Mesodermal cell (in vitro differentiated cells): ENCODE measurements around the gene EFCAB7.

Source experiments
- H3K27ac ChIP-seq: 2 replicates; pipeline ENCODE4 v1.7.0; 2013; ENCODE audit warnings: mild to moderate bottlenecking, low read depth, low read length, moderate library complexity; ENCODE audit not compliant: severe bottlenecking
- H3K36me3 ChIP-seq: 2 replicates; pipeline ENCODE4 v1.7.1; 2013; ENCODE audit warnings: mild to moderate bottlenecking, low read length, moderate library complexity; ENCODE audit not compliant: control insufficient read depth, insufficient read depth
- H3K4me1 ChIP-seq: one replicate; pipeline ENCODE4 v1.7.1; 2013; ENCODE audit warnings: mild to moderate bottlenecking, low read length; ENCODE audit not compliant: insufficient read depth, control insufficient read depth, poor library complexity, severe bottlenecking
- H3K4me3 ChIP-seq: 2 replicates; pipeline ENCODE4 v1.7.0; 2013; ENCODE audit warnings: low read length, control low read depth, mild to moderate bottlenecking; ENCODE audit not compliant: insufficient read depth, poor library complexity, severe bottlenecking; ENCODE audit errors: extremely low read depth
- H3K9me3 ChIP-seq: 2 replicates; pipeline ENCODE4 v1.7.1; 2013; ENCODE audit warnings: mild to moderate bottlenecking, low read length, moderate library complexity; ENCODE audit not compliant: control insufficient read depth
- WGBS, 2 experiments: methylation state at CpG; one replicate each; pipeline ENCODE4 v1.1.5; 2013; ENCODE audit warnings: missing lambda C conversion rate in 2 of 2; ENCODE audit not compliant: insufficient coverage in 2 of 2; 5-methylcytosine and 5-hydroxymethylcytosine counted together

The EFCAB7 gene

DNA sequence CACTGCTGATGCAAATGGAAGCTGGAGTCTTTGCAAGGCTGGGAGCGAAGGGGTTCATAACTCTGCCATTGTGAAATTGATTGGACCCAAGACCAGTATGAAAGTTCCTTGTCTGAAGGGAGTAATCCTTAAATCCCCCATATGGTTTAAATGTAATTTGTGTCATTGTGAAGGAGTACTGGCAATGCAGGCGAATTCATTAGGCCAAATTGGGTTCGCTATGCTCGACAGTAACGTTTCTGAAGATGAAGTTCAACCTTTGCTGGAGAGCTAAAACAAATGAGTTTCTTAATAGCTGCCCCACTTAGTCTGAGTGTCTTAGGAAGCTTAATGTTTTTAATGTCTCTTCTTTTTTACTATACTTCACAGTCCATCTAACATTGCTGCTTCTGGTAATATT lies 97.3 kb downstream of the EFCAB7 start:
- no peak overlapping the region for H3K27ac ChIP-seq
- no peaks in the 10 kb centered on the region for H3K9me3 ChIP-seq
- H3K4me1 ChIP-seq = peaks cover 8% of the 10 kb centered on the region
- no peaks in the 10 kb centered on the region for H3K36me3 ChIP-seq
- H3K4me3 ChIP-seq = no peak overlapping the region
- 92 to 98% methylated on average over 5 of the region's 5 CpGs for WGBS, 2 experiments

DNA sequence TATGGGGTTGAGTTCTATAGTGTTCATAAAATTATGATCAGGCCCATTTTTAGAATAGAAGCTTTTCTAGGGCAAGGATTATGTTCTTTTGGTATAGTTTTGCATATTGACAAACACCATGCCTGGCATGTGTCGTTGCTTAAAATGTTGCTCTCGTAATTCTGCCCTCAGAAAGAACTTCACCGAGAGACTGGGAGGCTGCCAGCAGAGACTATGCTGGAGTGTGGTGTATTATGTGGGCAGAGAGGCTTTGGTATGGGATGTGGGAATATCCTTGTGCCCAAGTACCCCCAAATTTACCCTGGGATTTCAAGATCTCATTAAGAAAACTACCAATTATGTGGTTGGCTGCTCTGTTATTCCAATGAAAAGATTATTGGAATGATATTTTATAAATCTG lies 97.8 kb downstream of the EFCAB7 start:
- H3K9me3 ChIP-seq = no peaks in the 10 kb centered on the region
- 78 to 100% methylated on average over 2 to 3 of the region's 3 CpGs for whole genome bisulfite sequencing, 2 experiments
- peaks cover 8% of the 10 kb centered on the region for H3K4me1 ChIP-seq
- no peaks in the 10 kb centered on the region for H3K36me3 ChIP-seq
- H3K4me3 ChIP-seq = no peak overlapping the region
- H3K27ac ChIP-seq = no peak overlapping the region

DNA sequence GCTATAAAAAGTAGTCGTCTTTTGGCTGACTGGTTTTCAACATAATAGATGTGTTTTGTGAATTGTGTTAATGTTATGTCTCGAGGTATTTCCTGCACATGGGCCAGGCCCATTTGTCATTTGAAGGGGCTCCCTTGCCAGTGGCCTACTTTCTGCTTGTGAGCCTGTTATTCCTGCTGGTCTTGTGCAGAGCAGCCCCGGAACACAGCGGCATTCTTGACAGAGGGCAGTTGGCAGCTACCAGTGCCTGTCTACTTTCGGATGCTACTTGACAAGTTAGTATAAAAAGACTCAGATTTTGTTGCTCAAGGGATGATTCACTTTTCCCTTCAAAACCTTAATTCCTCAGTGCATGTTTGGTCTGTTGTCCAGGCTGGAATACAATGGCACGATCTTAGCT lies 98.4 kb downstream of the EFCAB7 start:
- Histone ChIP-seq H3K27ac (no peak overlapping the region), H3K4me1 (peaks cover 8% of the 10 kb centered on the region), H3K36me3 (no peaks in the 10 kb centered on the region), H3K4me3 (no peak overlapping the region), H3K9me3 (no peaks in the 10 kb centered on the region)
- WGBS, 2 experiments = 92 to 94% methylated on average over 5 to 6 of the region's 6 CpGs
